ENCODE measurements around the gene USP25.

Gene USP25

GRCh38 chr21:15766952-15767603, 37.3 kb downstream of the USP25 start:
- peaks cover 66% of the 10 kb centered on the region for H3K79me2 ChIP-seq (ENCODE audit: insufficient read depth, low read length)
- no peak overlapping the region for H3K4me3 ChIP-seq (ENCODE audit: low read depth in 1 of 2, low read length in 2 of 2)
- no peaks in the 10 kb centered on the region for H3K9me3 ChIP-seq (ENCODE audit: insufficient read depth, low read length, severe bottlenecking)
- H3K9ac ChIP-seq (ENCODE audit: low read depth, low read length) = no peak overlapping the region
- no peak overlapping the region for H3K27ac ChIP-seq (ENCODE audit: low read length)
- H4K20me1 ChIP-seq (ENCODE audit: insufficient read depth, low read length) = peaks cover 9% of the 10 kb centered on the region; the same call in 1 of the 2 replicates
- no peak overlapping the region for H2AFZ ChIP-seq (ENCODE audit: low read depth, low read length)
- no peaks in the 10 kb centered on the region for H3K4me1 ChIP-seq (ENCODE audit: insufficient read depth, low read length)
- ATAC-seq (ENCODE audit: insufficient read depth, low read depth) (no peak), DNase-seq (no peak)
- H3K4me2 ChIP-seq (ENCODE audit: insufficient read depth, low read length) = no peak overlapping the region
- no peak for TF ChIP-seq EZH2 (IDR thresholded peaks at IDR 0.05; ENCODE audit: borderline replicate concordance, low read depth, low read length, severe bottlenecking)
- TF ChIP-seq CTCF (IDR thresholded peaks at IDR 0.05; ENCODE audit: borderline replicate concordance, extremely low read depth, low read length, poor library complexity, severe bottlenecking) = no peak
- no peaks in the 10 kb centered on the region for H3K27me3 ChIP-seq (ENCODE audit: insufficient read depth, low read length, poor library complexity)
- peaks cover 31% of the 10 kb centered on the region; the same call in 1 of the 2 replicates for H3K36me3 ChIP-seq (ENCODE audit: insufficient read depth, low read length)

GRCh38 chr21:15768045-15768601, 38.3 kb downstream of the USP25 start:
- DNase-seq (no peak), ATAC-seq (ENCODE audit: insufficient read depth, low read depth) (no peak)
- Histone ChIP-seq H3K9me3 (ENCODE audit: insufficient read depth, low read length, severe bottlenecking) (no peaks in the 10 kb centered on the region), H3K4me2 (ENCODE audit: insufficient read depth, low read length) (no peak overlapping the region), H3K4me3 (ENCODE audit: low read depth in 1 of 2, low read length in 2 of 2) (no peak overlapping the region), H3K4me1 (ENCODE audit: insufficient read depth, low read length) (no peaks in the 10 kb centered on the region), H3K27me3 (ENCODE audit: insufficient read depth, low read length, poor library complexity) (no peaks in the 10 kb centered on the region), H3K27ac (ENCODE audit: low read length) (no peak overlapping the region), H2AFZ (ENCODE audit: low read depth, low read length) (no peak overlapping the region), H4K20me1 (ENCODE audit: insufficient read depth, low read length) (peaks cover under 1% of the 10 kb centered on the region; the same call in 1 of the 2 replicates), H3K9ac (ENCODE audit: low read depth, low read length) (no peak overlapping the region), H3K79me2 (ENCODE audit: insufficient read depth, low read length) (peaks cover 63% of the 10 kb centered on the region), H3K36me3 (ENCODE audit: insufficient read depth, low read length) (peaks cover 34% of the 10 kb centered on the region; the same call in 1 of the 2 replicates)
- TF ChIP-seq EZH2 (IDR thresholded peaks at IDR 0.05; ENCODE audit: borderline replicate concordance, low read depth, low read length, severe bottlenecking) = no peak
- TF ChIP-seq CTCF (IDR thresholded peaks at IDR 0.05; ENCODE audit: borderline replicate concordance, extremely low read depth, low read length, poor library complexity, severe bottlenecking) = no peak

GRCh38 chr21:15768853-15769252, 39.1 kb downstream of the USP25 start:
- TF ChIP-seq EZH2 (IDR thresholded peaks at IDR 0.05; ENCODE audit: borderline replicate concordance, low read depth, low read length, severe bottlenecking) = no peak
- no peak for TF ChIP-seq CTCF (IDR thresholded peaks at IDR 0.05; ENCODE audit: borderline replicate concordance, extremely low read depth, low read length, poor library complexity, severe bottlenecking)
- H3K79me2 ChIP-seq (ENCODE audit: insufficient read depth, low read length) = peaks cover 58% of the 10 kb centered on the region
- no peak for DNase-seq
- no peaks in the 10 kb centered on the region for H3K27me3 ChIP-seq (ENCODE audit: insufficient read depth, low read length, poor library complexity)
- ATAC-seq (ENCODE audit: insufficient read depth, low read depth) = no peak
- H3K9ac ChIP-seq (ENCODE audit: low read depth, low read length) = no peak overlapping the region
- no peak overlapping the region for H2AFZ ChIP-seq (ENCODE audit: low read depth, low read length)
- H3K9me3 ChIP-seq (ENCODE audit: insufficient read depth, low read length, severe bottlenecking) = no peaks in the 10 kb centered on the region
- no peak overlapping the region for H3K4me3 ChIP-seq (ENCODE audit: low read depth in 1 of 2, low read length in 2 of 2)
- no peaks in the 10 kb centered on the region for H3K4me1 ChIP-seq (ENCODE audit: insufficient read depth, low read length)
- no peak overlapping the region for H3K27ac ChIP-seq (ENCODE audit: low read length)
- no peaks in the 10 kb centered on the region; the same call in 1 of the 2 replicates for H4K20me1 ChIP-seq (ENCODE audit: insufficient read depth, low read length)
- H3K36me3 ChIP-seq (ENCODE audit: insufficient read depth, low read length) = peaks cover 35% of the 10 kb centered on the region; the same call in 1 of the 2 replicates
- no peak overlapping the region for H3K4me2 ChIP-seq (ENCODE audit: insufficient read depth, low read length)

Measured in DND-41 (cell line).